GM21515 (cell line): ENCODE measurements around the gene YWHAG.
"Not testable (repeated sequence)": the region's sequence is repeated elsewhere in the genome, so short reads cannot be mapped to it uniquely, and the experiment has no call there.

Experiments used
- ATAC-seq: cut with Tn5 transposase; IDR thresholded peaks from one replicate; pipeline ENCODE4 v1.9.1; 2021; ENCODE audit not compliant: unreplicated experiment

Gene YWHAG

GRCh38 chr7:76349313-76349885 is 9.4 kb downstream of the YWHAG start:
- ATAC-seq: no peak

- no peak for ATAC-seq
These were observed 11.1 kb downstream of the YWHAG start for GRCh38 chr7:76347710-76348109.

- ATAC-seq: no peak
These were observed 12.0 kb downstream of the YWHAG start for GRCh38 chr7:76346778-76347177.

- ATAC-seq: no peak
These were observed 12.7 kb downstream of the YWHAG start for GRCh38 chr7:76346097-76346496.

- ATAC-seq: no peak
These were observed 14.9 kb downstream of the YWHAG start for GRCh38 chr7:76343931-76344321.

- no peak for ATAC-seq
These were observed 15.4 kb downstream of the YWHAG start for GRCh38 chr7:76343294-76343930.

- ATAC-seq: no peak
These were observed 16.6 kb downstream of the YWHAG start for GRCh38 chr7:76342222-76342621.

GRCh38 chr7:76340617-76341131 is 18.1 kb downstream of the YWHAG start:
- ATAC-seq: no peak

GRCh38 chr7:76338298-76339084 is 20.3 kb downstream of the YWHAG start:
- ATAC-seq: no peak

GRCh38 chr7:76337147-76337546 is 21.6 kb downstream of the YWHAG start:
- no peak for ATAC-seq

GRCh38 chr7:76336094-76336493 is 22.7 kb downstream of the YWHAG start:
- ATAC-seq: no peak

GRCh38 chr7:76335417-76335816 is 23.4 kb downstream of the YWHAG start:
- not testable (repeated sequence) for ATAC-seq

- ATAC-seq: no peak
These were observed 24.3 kb downstream of the YWHAG start for GRCh38 chr7:76334320-76334967.

- ATAC-seq: no peak
These were observed 25.2 kb downstream of the YWHAG start for GRCh38 chr7:76333511-76334101.

GRCh38 chr7:76332078-76332477 is 26.7 kb downstream of the YWHAG start:
- ATAC-seq: no peak

- ATAC-seq: no peak
These were observed 28.1 kb downstream of the YWHAG start for GRCh38 chr7:76330673-76331072.

GRCh38 chr7:76330261-76330660 is 28.5 kb downstream of the YWHAG start:
- ATAC-seq: no peak

GRCh38 chr7:76329479-76329878 is 29.3 kb downstream of the YWHAG start:
- ATAC-seq: no peak

GRCh38 chr7:76328389-76328788 is 30.4 kb downstream of the YWHAG start:
- ATAC-seq: no peak

GRCh38 chr7:76327610-76328009 is 31.2 kb downstream of the YWHAG start:
- no peak for ATAC-seq

GRCh38 chr7:76326646-76327233 is 32.1 kb downstream of the YWHAG start:
- ATAC-seq: no peak
